BE2C (cell line): ENCODE results near the gene ESYT3. TPM values are rescaled to one million over a fixed set of nuclear protein-coding genes. Genes with fewer than 3 reads are reported as not detected.
A peak's percentile ranks its signal among the peaks of the same experiment; 100 is the strongest.

Experiments
- DNase-seq: peaks from one replicate; pipeline ENCODE4 v3.0.0-alpha.2; 2020
- H3K27me3 ChIP-seq: fragments of 250-450 bp; sonication (Bioruptor Pico); 2 replicates; pipeline ENCODE4 v1.5.1; 2020; ENCODE audit warnings: mild to moderate bottlenecking
- H3K36me3 ChIP-seq: fragments of 250-450 bp; sonication (Bioruptor Pico); 2 replicates; pipeline ENCODE4 v1.5.1; 2020; ENCODE audit warnings: mild to moderate bottlenecking
- H3K4me1 ChIP-seq: fragments of 250-450 bp; sonication (Bioruptor Pico); 2 replicates; pipeline ENCODE4 v1.5.1; 2020
- H3K4me3 ChIP-seq: 2 replicates; pipeline ENCODE4 v1.5.1; 2011; ENCODE audit warnings: low read depth, low read length
- H3K9me3 ChIP-seq: fragments of 250-450 bp; sonication (Bioruptor Pico); 2 replicates; pipeline ENCODE4 v1.5.1; 2020
- polyA plus RNA-seq: library from polyadenylated mRNA; unstranded; fragments of >200 nt; gene quantifications from one replicate; pipeline ENCODE4 v1.2.1, GENCODE V29; 2012; ENCODE audit warnings: low read depth, missing spikeins; ENCODE audit not compliant: insufficient read length, insufficient read depth
- TF ChIP-seq, protein P1 (sequence below): IDR thresholded peaks from 2 replicates; pipeline ENCODE4 v1.5.1; 2012; ENCODE audit warnings: mild to moderate bottlenecking, low read depth, low read length

ESYT3 gene
- polyA plus RNA-seq: 0.28 TPM

GRCh38 chr3:138434276-138434874 is at the start of gene ESYT3:
Gene ESYT3 (plus strand): TSS chr3:138434616. CDS start chr3:138434799, 183 bp downstream.
- H3K4me1 ChIP-seq: no peaks in the 10 kb centered on the region
- peaks cover 4% of the 10 kb centered on the region; the same call in 1 of the 2 replicates for H3K27me3 ChIP-seq
- peak within 1 kb of the TSS; percentile 43 for H3K4me3 ChIP-seq
- TF ChIP-seq, protein P1, sequence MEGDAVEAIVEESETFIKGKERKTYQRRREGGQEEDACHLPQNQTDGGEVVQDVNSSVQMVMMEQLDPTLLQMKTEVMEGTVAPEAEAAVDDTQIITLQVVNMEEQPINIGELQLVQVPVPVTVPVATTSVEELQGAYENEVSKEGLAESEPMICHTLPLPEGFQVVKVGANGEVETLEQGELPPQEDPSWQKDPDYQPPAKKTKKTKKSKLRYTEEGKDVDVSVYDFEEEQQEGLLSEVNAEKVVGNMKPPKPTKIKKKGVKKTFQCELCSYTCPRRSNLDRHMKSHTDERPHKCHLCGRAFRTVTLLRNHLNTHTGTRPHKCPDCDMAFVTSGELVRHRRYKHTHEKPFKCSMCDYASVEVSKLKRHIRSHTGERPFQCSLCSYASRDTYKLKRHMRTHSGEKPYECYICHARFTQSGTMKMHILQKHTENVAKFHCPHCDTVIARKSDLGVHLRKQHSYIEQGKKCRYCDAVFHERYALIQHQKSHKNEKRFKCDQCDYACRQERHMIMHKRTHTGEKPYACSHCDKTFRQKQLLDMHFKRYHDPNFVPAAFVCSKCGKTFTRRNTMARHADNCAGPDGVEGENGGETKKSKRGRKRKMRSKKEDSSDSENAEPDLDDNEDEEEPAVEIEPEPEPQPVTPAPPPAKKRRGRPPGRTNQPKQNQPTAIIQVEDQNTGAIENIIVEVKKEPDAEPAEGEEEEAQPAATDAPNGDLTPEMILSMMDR: no peak
- no peaks in the 10 kb centered on the region for H3K36me3 ChIP-seq
- DNase-seq: peak; percentile 73
- H3K9me3 ChIP-seq: peaks cover 4% of the 10 kb centered on the region; the same call in 1 of the 2 replicates

DNA sequence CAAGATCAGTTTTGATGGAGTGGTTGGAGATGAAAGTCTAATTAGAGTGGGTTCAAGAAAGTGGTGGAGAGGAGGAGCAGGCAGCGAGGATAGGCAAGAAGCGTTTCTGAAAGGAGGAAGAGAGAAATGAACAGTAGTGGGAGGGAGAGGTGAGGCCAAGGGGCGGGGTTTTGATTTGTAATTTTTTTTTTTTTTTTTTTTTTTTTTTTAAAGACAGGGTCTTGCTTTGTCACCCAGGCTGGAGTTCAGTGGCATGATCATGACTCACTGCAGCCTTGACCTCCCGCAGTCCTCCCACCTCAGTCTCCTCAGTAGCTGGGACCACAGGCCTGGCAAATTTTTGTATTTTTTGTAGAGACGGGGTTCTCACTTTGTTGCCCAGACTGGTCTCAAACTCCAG is 49.4 kb upstream of the ESYT3 start:
- Histone ChIP-seq H3K4me1 (no peaks in the 10 kb centered on the region), H3K9me3 (no peaks in the 10 kb centered on the region)

DNA sequence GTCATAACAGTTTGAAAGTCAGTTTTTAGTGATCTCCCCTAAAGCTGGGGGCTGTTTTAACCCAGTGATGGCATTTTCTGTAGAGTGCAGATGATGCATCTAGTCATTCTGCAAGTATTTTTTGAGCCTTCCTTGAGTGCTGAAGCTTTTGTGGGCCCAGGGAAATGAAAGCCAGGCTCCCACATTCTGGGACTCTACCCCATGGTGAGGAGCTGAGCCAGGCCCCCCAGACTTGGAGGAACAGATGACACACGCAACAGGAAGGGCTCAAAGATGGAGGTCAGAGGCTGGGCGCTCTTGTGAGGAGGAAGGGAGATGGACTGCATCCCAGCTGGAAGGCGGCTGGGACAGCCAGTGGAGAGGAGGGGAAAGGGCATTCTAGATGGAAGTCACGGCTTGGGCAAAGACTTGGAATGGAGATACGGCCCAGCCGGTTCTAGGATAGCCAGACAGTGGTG is 45.2 kb upstream of the ESYT3 start:
- TF ChIP-seq, protein P1: no peak
- Histone ChIP-seq H3K9me3 (no peaks in the 10 kb centered on the region), H3K36me3 (no peaks in the 10 kb centered on the region), H3K4me3 (no peak overlapping the region), H3K4me1 (no peaks in the 10 kb centered on the region), H3K27me3 (no peaks in the 10 kb centered on the region; the same call in 1 of the 2 replicates)
- DNase-seq: no peak

More for the DNA sequence above, 49.4 kb upstream of the ESYT3 start:
- DNase-seq: no peak
- H3K4me3 ChIP-seq: no peak overlapping the region
- no peaks in the 10 kb centered on the region for H3K36me3 ChIP-seq
- no peaks in the 10 kb centered on the region for H3K27me3 ChIP-seq
- TF ChIP-seq, protein P1: no peak

DNA sequence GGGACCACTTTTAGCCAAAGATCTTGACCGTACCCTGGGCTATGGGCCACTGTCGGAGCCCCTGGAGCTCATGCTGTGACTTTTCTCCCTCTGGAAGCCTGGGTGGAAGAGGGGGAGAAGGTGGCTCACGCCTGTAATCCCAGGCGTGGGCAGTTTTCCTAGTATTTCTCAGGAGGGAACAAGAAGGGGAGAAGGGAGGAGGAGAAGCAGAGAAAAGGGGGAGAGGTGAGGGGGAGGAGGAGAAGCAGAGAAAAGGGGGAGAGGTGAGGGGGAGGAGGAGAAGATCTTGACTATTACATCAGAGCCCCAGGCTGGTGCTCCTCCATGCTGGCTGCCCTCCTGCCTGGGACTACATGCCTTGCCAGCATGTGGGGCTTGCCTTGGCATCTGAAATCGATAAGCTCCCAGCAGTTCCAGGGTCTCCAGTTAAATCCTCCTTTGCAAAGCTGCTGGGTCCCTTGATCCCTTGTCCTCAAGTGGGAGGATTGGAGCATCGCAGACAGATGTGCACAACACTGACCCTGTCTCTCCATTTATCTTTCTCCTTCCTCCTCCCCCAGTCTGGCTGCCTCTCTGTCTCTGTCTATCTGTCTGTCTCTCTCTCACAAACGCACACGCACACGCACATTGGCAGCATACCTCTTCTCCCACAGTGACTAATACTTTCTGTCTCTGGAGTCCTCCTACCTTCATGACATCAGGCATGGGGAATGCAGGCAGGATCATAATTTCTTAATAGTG is 44.4 kb upstream of the ESYT3 start:
- no peaks in the 10 kb centered on the region; the same call in 1 of the 2 replicates for H3K27me3 ChIP-seq
- TF ChIP-seq, protein P1: no peak
- H3K36me3 ChIP-seq: no peaks in the 10 kb centered on the region
- no peak for DNase-seq
- H3K4me1 ChIP-seq: no peaks in the 10 kb centered on the region
- no peak overlapping the region for H3K4me3 ChIP-seq
- H3K9me3 ChIP-seq: no peaks in the 10 kb centered on the region

DNA sequence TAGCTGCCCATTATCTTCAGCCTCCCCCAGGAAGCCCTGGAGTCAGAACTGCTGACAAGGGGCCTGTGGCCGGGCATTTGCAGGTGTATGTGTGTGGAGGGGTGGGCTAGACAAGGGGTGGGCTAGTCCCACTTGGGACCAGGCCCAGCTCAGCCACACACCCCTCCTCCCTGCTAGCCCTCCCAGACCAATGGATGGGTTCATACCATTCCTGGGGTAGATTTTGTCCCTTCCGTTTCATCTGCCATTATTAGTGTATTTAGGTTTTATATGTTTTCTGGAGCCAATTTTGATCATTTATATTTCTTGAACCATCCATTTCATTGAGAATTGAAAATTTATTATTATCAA is 43.9 kb upstream of the ESYT3 start:
- TF ChIP-seq, protein P1: no peak
- H3K36me3 ChIP-seq: no peaks in the 10 kb centered on the region
- H3K4me3 ChIP-seq: no peak overlapping the region

DNA sequence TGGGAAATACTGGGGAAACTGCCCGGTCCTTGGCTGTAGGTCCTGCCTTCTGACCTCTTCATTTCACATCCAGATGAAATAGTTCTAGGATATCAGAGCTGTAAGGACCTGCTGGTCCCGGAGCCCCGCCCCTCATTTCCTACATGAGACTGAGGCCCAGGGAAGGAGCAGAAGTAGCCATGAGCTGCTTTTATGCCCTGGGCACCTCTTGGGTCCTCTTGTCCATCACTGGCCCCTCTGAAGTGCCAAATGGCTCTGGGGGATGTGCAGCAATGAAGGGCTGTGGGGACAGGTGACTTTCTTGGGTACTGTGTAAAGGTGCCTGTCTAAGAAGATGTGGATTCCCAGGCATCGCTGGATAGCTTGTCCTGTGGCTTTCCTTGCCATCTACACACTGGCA is 40.3 kb upstream of the ESYT3 start:
- no peak for DNase-seq
- no peak overlapping the region for H3K4me3 ChIP-seq
- H3K9me3 ChIP-seq: no peaks in the 10 kb centered on the region
- TF ChIP-seq, protein P1: no peak
- no peaks in the 10 kb centered on the region for H3K4me1 ChIP-seq
- H3K27me3 ChIP-seq: no peaks in the 10 kb centered on the region; the same call in 1 of the 2 replicates
- H3K36me3 ChIP-seq: no peaks in the 10 kb centered on the region

More for the DNA sequence above, 43.9 kb upstream of the ESYT3 start:
- no peaks in the 10 kb centered on the region for H3K4me1 ChIP-seq
- no peak for DNase-seq
- H3K9me3 ChIP-seq: no peaks in the 10 kb centered on the region
- no peaks in the 10 kb centered on the region; the same call in 1 of the 2 replicates for H3K27me3 ChIP-seq
